NOMO-1 treated with dmso at 0.1 percent for 144 hours (cell line): ENCODE measurements around the gene PPP1R1B.

Experiments
- DNase-seq: peaks from one replicate; lab custom pipeline; 2025; ENCODE audit not compliant: unreplicated experiment; lab: John Stamatoyannopoulos, UW

Gene PPP1R1B

GRCh38 chr17:39614545-39615157, 12.1 kb upstream of the PPP1R1B start:
- no peak for DNase-seq

- DNase-seq, result no peak
Observed at GRCh38 chr17:39615434-39615833, 11.3 kb upstream of the PPP1R1B start.

DNA sequence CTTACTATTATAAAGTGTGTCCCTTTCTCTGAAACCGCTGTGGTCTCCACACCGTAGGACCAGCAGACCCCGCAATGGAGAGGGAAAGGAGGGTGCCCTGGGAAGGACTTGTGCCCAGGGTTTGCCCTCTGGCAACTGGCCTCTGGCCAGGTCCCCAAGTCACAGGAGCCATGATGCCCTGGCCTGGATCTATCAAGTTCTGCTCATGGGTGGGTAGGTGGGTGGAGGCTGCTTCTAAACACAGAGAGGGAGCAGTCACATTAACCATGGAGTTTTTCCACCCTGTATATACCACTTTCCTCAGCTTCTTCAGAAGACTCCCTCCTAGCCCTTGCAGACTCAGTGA, 9.7 kb upstream of the PPP1R1B start:
- DNase-seq, result no peak

- DNase-seq, result peak; percentile 14
Observed at GRCh38 chr17:39617446-39618245, 9.1 kb upstream of the PPP1R1B start.

DNA sequence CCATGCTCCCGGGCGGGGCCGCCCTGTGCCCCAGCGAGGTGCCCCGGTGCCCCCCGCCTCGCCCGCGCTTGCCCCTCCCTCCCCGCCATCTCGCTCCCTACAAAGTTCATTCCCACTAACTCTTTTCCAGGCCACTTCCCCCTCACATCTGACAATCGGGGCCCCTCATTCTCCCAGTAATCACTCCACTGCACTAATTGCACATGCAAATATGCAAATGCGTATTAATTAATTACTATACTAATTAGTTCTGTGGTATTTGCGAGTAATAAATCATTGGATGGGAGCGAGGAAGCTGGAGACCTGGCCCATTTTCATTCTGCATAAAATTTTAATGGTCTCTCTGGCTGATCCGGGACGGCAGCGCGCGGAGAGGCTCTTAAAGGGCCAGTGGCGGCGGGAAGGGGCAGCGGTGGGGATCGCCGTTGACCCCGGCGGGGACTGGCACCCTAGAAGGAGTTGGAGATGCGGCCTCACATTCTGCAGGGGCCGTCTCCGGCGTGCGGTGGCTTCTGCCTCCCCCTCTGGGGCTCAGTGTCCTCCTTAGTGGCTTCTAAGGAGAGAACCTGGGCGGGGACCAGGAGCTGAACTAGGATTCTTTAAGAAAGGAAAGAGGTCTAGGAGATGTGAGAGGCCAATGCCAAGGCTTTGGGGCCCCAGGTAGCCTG, 8.4 kb upstream of the PPP1R1B start:
- DNase-seq, result no peak

- DNase-seq, result no peak
Observed at GRCh38 chr17:39618956-39619785, 7.6 kb upstream of the PPP1R1B start.

DNA sequence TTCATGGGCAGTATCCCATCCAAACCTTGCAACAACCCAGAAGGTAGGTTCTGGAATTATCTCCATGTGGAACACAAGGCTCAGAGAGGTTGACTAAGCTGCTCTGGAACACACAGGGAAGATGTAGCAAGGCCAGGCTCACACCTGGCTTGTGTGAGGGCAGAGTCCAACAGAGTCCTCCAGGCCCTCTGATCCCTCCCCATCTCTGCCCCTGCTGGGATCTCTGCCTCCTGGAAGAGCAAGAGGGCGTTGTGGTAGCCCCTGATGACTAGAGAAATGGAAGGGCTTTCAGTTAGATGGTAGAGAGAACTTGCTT, 7.0 kb upstream of the PPP1R1B start:
- no peak for DNase-seq

DNA sequence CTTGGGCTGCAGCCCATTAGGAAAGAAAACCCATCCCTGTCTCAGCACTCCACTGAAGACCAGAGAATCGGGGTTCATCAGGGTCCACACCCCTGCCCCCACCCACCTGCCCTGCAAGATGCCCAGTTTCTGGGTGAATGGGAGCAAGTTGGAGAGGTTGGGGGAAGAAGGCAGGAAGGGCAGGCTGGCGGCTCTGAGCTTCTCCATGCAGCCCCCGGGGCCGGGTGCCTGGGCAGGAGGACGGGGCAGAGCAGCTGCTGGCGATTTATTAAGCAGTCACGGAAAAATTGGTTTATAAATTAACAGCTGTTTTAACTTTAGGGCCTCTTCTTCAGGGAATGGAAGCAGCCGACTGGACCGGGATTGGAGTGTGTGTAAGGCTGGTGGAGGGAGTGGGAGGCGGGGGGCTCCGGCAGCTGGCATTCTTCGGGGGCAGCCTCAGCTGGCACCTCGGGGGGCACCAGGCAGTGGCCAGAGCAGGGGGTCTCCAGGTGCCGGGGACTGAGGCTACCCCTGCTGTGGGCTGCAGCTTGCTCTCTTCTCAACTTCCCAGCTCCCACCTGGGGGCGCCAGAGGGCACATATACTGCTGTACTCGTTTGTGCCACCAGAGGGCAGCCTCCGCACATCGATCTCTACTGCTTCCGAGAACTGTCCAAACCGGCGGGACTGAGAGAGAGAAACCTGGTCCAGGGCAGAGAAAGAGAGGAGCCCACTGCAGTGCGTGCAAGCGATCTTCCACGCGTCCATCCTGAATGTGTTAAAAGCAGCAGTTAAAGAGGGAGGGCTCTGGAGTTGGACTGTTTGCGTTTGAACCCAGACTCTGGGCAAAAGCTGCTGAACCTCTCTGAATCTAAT, 5.0 kb upstream of the PPP1R1B start:
- DNase-seq, result peak; percentile 40

DNA sequence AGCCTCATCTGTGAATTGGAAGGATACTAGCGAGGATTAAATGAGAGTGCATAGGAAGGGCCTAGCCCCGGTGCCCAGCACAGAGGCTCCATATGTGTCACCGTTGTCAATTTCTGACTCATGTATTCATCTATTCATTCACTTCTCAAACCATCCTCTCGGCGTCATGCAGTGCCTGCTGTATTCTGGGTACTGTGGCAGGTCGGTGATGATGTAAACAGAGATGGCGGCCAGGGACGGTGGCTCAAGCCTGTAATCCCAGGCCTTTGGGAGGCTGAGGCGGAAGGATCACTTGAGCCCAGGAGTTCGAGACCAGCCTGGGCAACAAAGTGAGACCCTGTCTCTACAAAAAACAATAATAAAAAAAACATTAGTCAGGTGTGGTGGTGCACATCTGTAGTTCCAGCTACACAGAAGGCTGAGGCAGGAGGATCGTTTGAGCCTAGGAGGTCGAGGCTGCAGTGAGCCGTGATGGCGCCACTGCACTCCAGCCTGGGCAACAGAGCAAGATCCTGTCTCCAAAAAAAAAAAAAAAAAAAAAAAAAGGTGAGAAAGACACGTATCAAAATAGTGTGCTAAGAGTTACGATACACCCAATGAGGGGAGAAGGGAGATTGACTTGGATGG, 4.3 kb upstream of the PPP1R1B start:
- DNase-seq, result no peak

- DNase-seq, result peak; percentile 60
Observed at GRCh38 chr17:39623356-39623950, 3.3 kb upstream of the PPP1R1B start.

DNA sequence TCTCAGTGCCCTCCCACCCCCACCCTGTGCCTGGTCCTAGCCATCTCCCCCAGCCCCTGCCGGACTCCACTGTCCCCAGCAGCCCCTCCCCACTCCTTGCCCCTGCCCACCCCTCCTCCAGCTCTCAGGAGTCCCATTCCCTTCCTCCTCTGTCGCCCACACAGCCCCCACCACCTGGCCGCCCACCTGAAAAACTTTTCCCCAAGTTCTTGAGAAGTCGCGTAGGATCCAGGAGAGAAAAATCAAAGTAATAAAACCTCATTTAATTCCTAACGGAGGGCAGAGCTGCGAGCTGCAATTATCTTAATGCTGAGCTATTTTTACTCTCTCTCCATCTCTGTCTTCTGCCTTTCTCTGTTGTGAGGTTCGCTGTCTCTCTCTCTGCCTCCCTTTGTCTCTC, 2.4 kb upstream of the PPP1R1B start:
- no peak for DNase-seq

- DNase-seq, result no peak
Observed at GRCh38 chr17:39625198-39625785, 1.5 kb upstream of the PPP1R1B start.

- DNase-seq, result no peak
Observed at GRCh38 chr17:39627047-39627711, 427 bp downstream of the PPP1R1B start.

DNA sequence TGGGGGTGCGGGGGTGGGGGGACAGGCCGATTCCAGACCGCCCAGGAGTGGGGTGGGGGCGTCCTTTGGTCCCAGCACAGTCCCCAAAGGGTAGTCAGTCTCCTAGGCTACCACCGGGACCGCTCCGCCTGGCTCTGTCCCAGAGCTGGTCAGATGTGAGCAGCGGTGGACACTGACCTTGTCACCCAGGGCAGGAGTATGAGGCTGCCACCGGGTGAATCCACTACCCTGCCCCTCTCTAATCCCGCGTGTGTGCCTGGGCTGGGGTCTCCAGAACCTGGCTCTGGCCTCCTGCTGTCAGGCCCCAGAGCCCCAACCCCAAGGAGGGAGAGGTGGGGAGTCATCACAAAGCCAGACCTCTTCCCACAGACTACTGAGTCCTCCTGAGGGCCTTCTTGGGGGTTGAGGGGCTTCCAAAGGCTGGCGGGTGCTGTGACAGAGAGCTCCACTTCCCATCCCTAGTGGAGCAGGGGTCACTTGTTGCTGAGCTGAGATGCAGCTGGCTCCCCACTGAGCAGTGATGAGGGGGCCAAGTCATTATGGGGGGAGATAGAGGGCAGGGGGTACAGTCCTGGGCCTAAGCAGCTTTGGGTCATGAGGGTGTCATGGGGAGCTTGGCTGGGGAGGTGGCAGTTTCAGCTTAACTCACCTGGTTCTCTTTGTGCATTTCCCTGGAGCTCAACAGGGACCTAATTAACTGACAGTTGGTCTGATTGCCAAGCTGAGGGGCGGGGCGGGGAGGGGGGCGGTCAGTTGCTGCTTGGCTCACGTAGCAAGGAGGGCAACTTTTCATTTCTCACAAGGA, 1.2 kb downstream of the PPP1R1B start:
- DNase-seq, result no peak

- DNase-seq, result no peak
Observed at GRCh38 chr17:39628655-39629493, 2.1 kb downstream of the PPP1R1B start.

- no peak for DNase-seq
Observed at GRCh38 chr17:39629494-39629880, 2.7 kb downstream of the PPP1R1B start.

DNA sequence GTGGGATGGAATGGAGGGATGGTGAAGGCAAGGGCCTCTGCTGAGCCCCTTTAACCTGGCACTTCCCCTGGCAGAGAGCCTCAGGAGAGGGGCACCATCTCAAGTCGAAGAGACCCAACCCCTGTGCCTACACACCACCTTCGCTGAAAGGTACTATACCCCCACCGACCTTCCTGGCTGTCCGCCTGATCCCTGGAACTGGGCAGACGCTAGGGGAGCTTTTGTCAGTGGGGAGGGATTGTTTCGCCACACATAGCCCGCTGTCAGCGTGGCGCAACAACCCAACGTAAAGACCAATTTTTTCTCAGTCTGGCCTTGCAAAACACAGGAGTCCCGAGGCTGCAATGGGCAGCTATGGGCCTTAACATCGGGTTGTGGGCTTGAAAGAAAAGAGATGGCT, 3.1 kb downstream of the PPP1R1B start:
- peak; percentile 74 for DNase-seq
